SK-N-SH treated with all-trans-retinoic acid at 6 μM for 48 hours (cell line): ENCODE results near the gene MS4A13.
"Not testable (repeated sequence)": the region's sequence is repeated elsewhere in the genome, so short reads cannot be mapped to it uniquely, and the experiment has no call there.

Experiments used
- ATAC-seq: fragments of 200-7000 bp; cut with Tn5 transposase; 3 replicates; pipeline ENCODE4 v1.9.1; 2020; ENCODE audit warnings: mild to moderate bottlenecking, moderate library complexity
- CREB5 ChIP-seq: fragments of 250-450 bp; sonication (Bioruptor Pico); IDR thresholded peaks from 2 replicates; pipeline ENCODE4 v1.5.1; 2020; ENCODE audit warnings: low read depth, mild to moderate bottlenecking, moderate library complexity
- CSDC2 ChIP-seq: fragments of 250-450 bp; sonication (Bioruptor Pico); IDR thresholded peaks from 2 replicates; pipeline ENCODE4 v1.5.0; 2020; ENCODE audit warnings: mild to moderate bottlenecking, moderate library complexity
- CSRNP3 ChIP-seq: fragments of 250-450 bp; sonication (Bioruptor Pico); IDR thresholded peaks from 2 replicates; pipeline ENCODE4 v1.5.1; 2021; ENCODE audit warnings: mild to moderate bottlenecking, moderate library complexity
- ESRRG ChIP-seq: fragments of 250-450 bp; sonication (Bioruptor Pico); IDR thresholded peaks from 2 replicates; pipeline ENCODE4 v1.6.1; 2021; ENCODE audit warnings: mild to moderate bottlenecking
- GLIS3 ChIP-seq: fragments of 250-450 bp; sonication (Bioruptor Pico); IDR thresholded peaks from 2 replicates; pipeline ENCODE4 v1.5.0; 2020; ENCODE audit warnings: mild to moderate bottlenecking, moderate library complexity
- ISL1 ChIP-seq: fragments of 250-450 bp; sonication (Bioruptor Pico); IDR thresholded peaks from 2 replicates; pipeline ENCODE4 v2.1.2; 2022; ENCODE audit warnings: mild to moderate bottlenecking, moderate library complexity
- OSR1 ChIP-seq: fragments of 250-450 bp; sonication (Bioruptor Pico); IDR thresholded peaks from 2 replicates; pipeline ENCODE4 v1.8.0; 2022; ENCODE audit warnings: moderate library complexity, mild to moderate bottlenecking, inconsistent platforms
- PATZ1 ChIP-seq: fragments of 250-450 bp; sonication (Bioruptor Pico); IDR thresholded peaks from 2 replicates; pipeline ENCODE4 v1.8.0; 2020; ENCODE audit warnings: mild to moderate bottlenecking, moderate library complexity, borderline replicate concordance
- POU6F1 ChIP-seq: fragments of 250-450 bp; sonication (Bioruptor Pico); IDR thresholded peaks from 2 replicates; pipeline ENCODE4 v1.8.0; 2021; ENCODE audit warnings: low read depth, mild to moderate bottlenecking, moderate library complexity, borderline replicate concordance
- PPARA ChIP-seq: fragments of 250-450 bp; sonication (Bioruptor Pico); IDR thresholded peaks from 2 replicates; pipeline ENCODE4 v1.5.0; 2020; ENCODE audit warnings: mild to moderate bottlenecking, borderline replicate concordance
- RARB ChIP-seq: fragments of 250-450 bp; sonication (Bioruptor Pico); IDR thresholded peaks from 2 replicates; pipeline ENCODE4 v1.8.0; 2021; ENCODE audit warnings: mild to moderate bottlenecking, moderate library complexity
- SNAI2 ChIP-seq: fragments of 250-450 bp; sonication (Bioruptor Pico); IDR thresholded peaks from 2 replicates; pipeline ENCODE4 v1.5.0; 2020; ENCODE audit warnings: mild to moderate bottlenecking, moderate library complexity
- TSHZ2 ChIP-seq: fragments of 250-450 bp; sonication (Bioruptor Pico); IDR thresholded peaks from 2 replicates; pipeline ENCODE4 v1.5.0; 2020; ENCODE audit warnings: mild to moderate bottlenecking, moderate library complexity
- ZC3H10 ChIP-seq: fragments of 250-450 bp; sonication (Bioruptor Pico); IDR thresholded peaks from 2 replicates; pipeline ENCODE4 v1.5.1; 2021; ENCODE audit warnings: mild to moderate bottlenecking, moderate library complexity
- ZFP3 ChIP-seq: fragments of 250-450 bp; sonication (Bioruptor Pico); IDR thresholded peaks from 2 replicates; pipeline ENCODE4 v1.5.0; 2020; ENCODE audit warnings: mild to moderate bottlenecking, moderate library complexity
- ZNF565 ChIP-seq: fragments of 450-650 bp; formaldehyde crosslinking; conservative IDR thresholded peaks from 2 replicates; pipeline ENCODE4 v1.5.0; 2020; ENCODE audit warnings: low read depth, mild to moderate bottlenecking, moderate library complexity
- ZNF70 ChIP-seq: fragments of 450-650 bp; formaldehyde crosslinking; IDR thresholded peaks from 2 replicates; pipeline ENCODE4 v1.5.0; 2020; ENCODE audit warnings: mild to moderate bottlenecking, moderate library complexity
- ZNF8 ChIP-seq: fragments of 450-650 bp; formaldehyde crosslinking; IDR thresholded peaks from 2 replicates; pipeline ENCODE4 v1.5.0; 2020; ENCODE audit warnings: mild to moderate bottlenecking, moderate library complexity

Gene MS4A13

GRCh38 chr11:60528934-60529333, 13.7 kb downstream of the MS4A13 start (continued):
- TF ChIP-seq TSHZ2 (CRISPR knock-in tag), result no peak
- TF ChIP-seq CSRNP3 (CRISPR knock-in tag), result no peak
- no peak for TF ChIP-seq ZC3H10 (CRISPR knock-in tag)
- no peak for TF ChIP-seq CSDC2 (CRISPR knock-in tag)

GRCh38 chr11:60530454-60531100, 15.4 kb downstream of the MS4A13 start:
- TF ChIP-seq ZNF8 (no peak), POU6F1 (CRISPR knock-in tag) (no peak), ESRRG (CRISPR knock-in tag) (no peak)
- ATAC-seq, result no peak

GRCh38 chr11:60532383-60532782, 17.2 kb downstream of the MS4A13 start:
- ATAC-seq, result not testable (repeated sequence)

GRCh38 chr11:60538627-60539026, 23.4 kb downstream of the MS4A13 start:
- not testable (repeated sequence) for ATAC-seq

- TF ChIP-seq ZNF565 (CRISPR knock-in tag) (no peak), ZFP3 (no peak), PATZ1 (CRISPR knock-in tag) (no peak), ZNF70 (CRISPR knock-in tag) (no peak), CSDC2 (CRISPR knock-in tag) (no peak), POU6F1 (CRISPR knock-in tag) (no peak), ZNF8 (no peak), OSR1 (CRISPR knock-in tag) (no peak)
- ATAC-seq, result no peak
Observed at GRCh38 chr11:60544077-60544476, 28.9 kb downstream of the MS4A13 start.

- no peak for ATAC-seq
- no peak for TF ChIP-seq CSRNP3 (CRISPR knock-in tag)
- TF ChIP-seq PPARA (CRISPR knock-in tag), result no peak
- TF ChIP-seq ZNF565 (CRISPR knock-in tag), result no peak
- TF ChIP-seq ISL1, result no peak
- TF ChIP-seq CREB5, result no peak
- TF ChIP-seq GLIS3 (CRISPR knock-in tag), result no peak
- no peak for TF ChIP-seq SNAI2
- no peak for TF ChIP-seq POU6F1 (CRISPR knock-in tag)
- no peak for TF ChIP-seq RARB (CRISPR knock-in tag)
- no peak for TF ChIP-seq ZNF70 (CRISPR knock-in tag)
Observed at GRCh38 chr11:60561254-60561653, 46.1 kb downstream of the MS4A13 start.
